Vagina (tissue), 2 donors: Measurements from ENCODE around the gene PRSS33. TPM values are rescaled to one million over a fixed set of nuclear protein-coding genes. Genes with fewer than 3 reads are reported as not detected.

Experiments
- DNase-seq, 2 donors: peaks; one replicate each; pipeline ENCODE4 v3.0.0-alpha.2; 2017; ENCODE audit errors: extremely low spot score in 2 of 2
- H3K27ac ChIP-seq: fragments of 200-600 bp; sonication (generic); one replicate; pipeline ENCODE4 v1.5.1; 2019
- H3K27me3 ChIP-seq: fragments of 200-600 bp; sonication (generic); one replicate; pipeline ENCODE4 v1.5.1; 2019
- H3K36me3 ChIP-seq, 2 donors: fragments of 200-600 bp; sonication (generic); one replicate each; pipeline ENCODE4 v1.5.1; 2017 to 2019
- H3K4me1 ChIP-seq: fragments of 200-600 bp; sonication (generic); one replicate; pipeline ENCODE4 v1.5.1; 2019
- H3K4me3 ChIP-seq, 2 donors: fragments of 200-600 bp; sonication (generic); 1 replicate in 1 of 2; 2 replicates in 1 of 2; pipeline ENCODE4 v1.5.1; 2016 to 2019
- H3K9me3 ChIP-seq: fragments of 200-600 bp; sonication (generic); one replicate; pipeline ENCODE4 v1.5.1; 2019
- POLR2A ChIP-seq, 2 donors: fragments of 450-650 bp; IDR thresholded peaks; one replicate each; pipeline ENCODE4 v1.6.1; 2017; ENCODE audit warnings: antibody characterized with exemption in 2 of 2, mild to moderate bottlenecking in 2 of 2, moderate library complexity in 2 of 2
- POLR2AphosphoS5 ChIP-seq, 2 donors: sonication (generic); formaldehyde crosslinking; IDR thresholded peaks; one replicate each; pipeline ENCODE4 v1.9.0; 2017; ENCODE audit warnings: antibody characterized with exemption in 2 of 2, mild to moderate bottlenecking in 2 of 2, low read depth in 1 of 2; ENCODE audit not compliant: insufficient read depth in 1 of 2
- intact Hi-C: fragments of 100-400 bp; cut with DNase I; formaldehyde crosslinking; loops from one replicate; pipeline ENCODE4 v1.15.1; 2023
- total RNA-seq: library from RNA; depleted of rRNA; stranded (reverse); fragments of >200 nt; gene quantifications from one replicate; pipeline ENCODE4 v1.2.3, GENCODE V29; 2016
- TF ChIP-seq, protein P1 (sequence below), 3 experiments: fragments of 450-650 bp in 2 of 3; fragments of 200-600 bp in 1 of 3; sonication (generic) in 1 of 3; IDR thresholded peaks; one replicate each; pipeline ENCODE4 v1.5.1; 2017 to 2019; ENCODE audit warnings: antibody characterized with exemption in 3 of 3, mild to moderate bottlenecking in 2 of 3, moderate library complexity in 2 of 3

The PRSS33 gene
- total RNA-seq, 1 donor from 2014 or later: not detected

DNA sequence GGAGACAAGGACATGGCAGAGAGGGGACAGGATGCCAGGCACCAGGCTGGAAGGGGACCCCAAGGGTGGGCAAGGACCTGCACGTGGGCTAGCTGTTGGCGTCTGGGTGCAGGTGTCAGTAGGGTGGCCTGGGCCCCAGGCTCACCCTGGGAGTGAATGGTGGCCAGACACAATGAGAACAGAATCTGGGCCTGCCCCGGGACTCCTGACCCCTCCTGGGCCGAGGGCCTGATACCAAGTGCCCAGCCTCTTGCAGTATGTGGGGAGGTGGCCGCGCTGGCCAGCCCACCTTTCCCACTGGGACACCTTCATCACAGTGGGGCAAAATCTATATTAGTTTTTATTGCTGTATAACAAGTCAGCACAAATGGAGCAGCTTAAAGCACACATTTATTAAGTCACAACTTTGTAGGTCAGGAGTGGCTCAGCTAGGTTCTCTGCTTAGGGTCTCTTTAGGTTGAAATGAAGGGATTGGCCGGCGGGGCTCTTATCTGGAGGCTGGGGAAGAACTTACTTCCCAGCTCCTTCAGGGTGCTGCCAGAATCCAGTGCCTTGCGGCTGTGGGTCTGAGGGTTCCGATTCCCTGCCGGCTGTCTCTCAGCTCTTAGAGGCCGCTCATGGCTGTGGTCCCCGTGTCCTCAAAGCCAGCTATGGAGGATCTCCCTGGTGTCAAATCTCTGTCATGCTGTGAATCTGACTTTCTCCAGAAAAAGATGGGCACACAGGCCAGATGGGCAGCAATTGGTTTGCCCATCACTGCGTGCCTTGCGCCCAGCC lies 3.6 kb downstream of the PRSS33 start:
- intact Hi-C loops: no loop called here
- DNase-seq: no peak
- Histone ChIP-seq H3K27me3 (no peaks in the 10 kb centered on the region), H3K36me3 (no peaks in the 10 kb centered on the region), H3K4me1 (peaks cover 16% of the 10 kb centered on the region), H3K4me3 (no peak overlapping the region), H3K9me3 (no peaks in the 10 kb centered on the region), H3K27ac (no peak overlapping the region)
- TF ChIP-seq, protein P1, sequence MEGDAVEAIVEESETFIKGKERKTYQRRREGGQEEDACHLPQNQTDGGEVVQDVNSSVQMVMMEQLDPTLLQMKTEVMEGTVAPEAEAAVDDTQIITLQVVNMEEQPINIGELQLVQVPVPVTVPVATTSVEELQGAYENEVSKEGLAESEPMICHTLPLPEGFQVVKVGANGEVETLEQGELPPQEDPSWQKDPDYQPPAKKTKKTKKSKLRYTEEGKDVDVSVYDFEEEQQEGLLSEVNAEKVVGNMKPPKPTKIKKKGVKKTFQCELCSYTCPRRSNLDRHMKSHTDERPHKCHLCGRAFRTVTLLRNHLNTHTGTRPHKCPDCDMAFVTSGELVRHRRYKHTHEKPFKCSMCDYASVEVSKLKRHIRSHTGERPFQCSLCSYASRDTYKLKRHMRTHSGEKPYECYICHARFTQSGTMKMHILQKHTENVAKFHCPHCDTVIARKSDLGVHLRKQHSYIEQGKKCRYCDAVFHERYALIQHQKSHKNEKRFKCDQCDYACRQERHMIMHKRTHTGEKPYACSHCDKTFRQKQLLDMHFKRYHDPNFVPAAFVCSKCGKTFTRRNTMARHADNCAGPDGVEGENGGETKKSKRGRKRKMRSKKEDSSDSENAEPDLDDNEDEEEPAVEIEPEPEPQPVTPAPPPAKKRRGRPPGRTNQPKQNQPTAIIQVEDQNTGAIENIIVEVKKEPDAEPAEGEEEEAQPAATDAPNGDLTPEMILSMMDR (IDR thresholded peaks at IDR 0.05): no peak
- TF ChIP-seq POLR2AphosphoS5 (IDR thresholded peaks at IDR 0.05; ENCODE audit: insufficient read depth in 1 of 2, low read depth in 1 of 2) (no peak), POLR2A (IDR thresholded peaks at IDR 0.05) (no peak)

- no peaks in the 10 kb centered on the region for H3K27me3 ChIP-seq
- no peaks in the 10 kb centered on the region for H3K36me3 ChIP-seq
- intact Hi-C loops: no loop called here
- no peak for DNase-seq
- no peak overlapping the region for H3K27ac ChIP-seq
- peaks cover 26% of the 10 kb centered on the region for H3K4me1 ChIP-seq
- H3K9me3 ChIP-seq: no peaks in the 10 kb centered on the region
- no peak overlapping the region for H3K4me3 ChIP-seq
- TF ChIP-seq, protein P1 (IDR thresholded peaks at IDR 0.05): no peak
- TF ChIP-seq POLR2A (IDR thresholded peaks at IDR 0.05): no peak
- no peak for TF ChIP-seq POLR2AphosphoS5 (IDR thresholded peaks at IDR 0.05; ENCODE audit: insufficient read depth in 1 of 2, low read depth in 1 of 2)
These were observed 4.6 kb downstream of the PRSS33 start for GRCh38 chr16:2782583-2783351.

DNA sequence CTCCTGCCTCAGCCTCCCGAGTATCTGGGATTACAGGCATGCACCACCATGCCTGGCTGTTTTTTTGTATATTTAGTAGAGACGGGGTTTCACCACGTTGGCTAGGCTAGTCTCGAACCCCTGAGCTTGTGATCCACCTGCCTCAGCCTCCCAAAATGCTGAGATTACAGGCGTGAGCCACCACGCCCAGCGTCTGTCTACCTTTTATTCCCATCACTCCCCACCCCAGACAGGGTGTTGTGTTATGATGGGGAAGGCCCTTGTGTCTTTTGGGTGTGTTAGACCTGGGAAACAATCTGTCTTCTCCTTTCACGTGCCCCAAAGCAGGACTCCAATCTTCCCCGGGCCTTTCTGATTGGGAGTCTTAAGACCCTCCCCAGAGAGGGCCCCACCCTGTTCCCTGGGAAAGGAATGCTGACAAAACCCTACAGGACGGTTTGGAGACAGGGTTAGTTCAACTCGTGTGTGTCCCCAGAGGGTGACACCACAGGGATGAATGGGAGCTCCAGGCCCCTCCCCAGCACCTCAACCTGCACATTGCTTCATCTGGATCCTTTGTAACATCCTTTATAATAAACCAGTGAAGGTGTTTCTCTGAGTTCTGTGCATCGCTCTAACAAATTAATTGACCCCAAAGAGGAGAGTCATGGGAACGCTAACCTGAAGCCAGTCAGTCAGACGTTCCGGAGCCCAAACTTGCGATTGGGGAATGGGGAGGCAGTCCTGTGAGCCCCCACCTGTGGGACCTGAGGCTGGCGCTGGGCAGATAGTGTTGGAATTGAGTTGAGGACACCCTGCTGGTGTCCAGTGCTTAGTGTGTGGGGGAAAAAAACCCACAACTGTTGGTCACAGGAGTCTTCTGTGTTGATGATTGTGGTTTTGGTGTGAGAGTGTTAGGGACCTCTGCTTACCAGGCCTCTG lies 7.1 kb downstream of the PRSS33 start:
- H3K27me3 ChIP-seq: no peaks in the 10 kb centered on the region
- intact Hi-C loops: no loop called here
- peaks cover 35% of the 10 kb centered on the region for H3K4me1 ChIP-seq
- no peak overlapping the region for H3K4me3 ChIP-seq
- H3K27ac ChIP-seq: no peak overlapping the region
- no peak for DNase-seq
- H3K36me3 ChIP-seq: no peaks in the 10 kb centered on the region
- TF ChIP-seq POLR2AphosphoS5 (IDR thresholded peaks at IDR 0.05; ENCODE audit: insufficient read depth in 1 of 2, low read depth in 1 of 2) (no peak), POLR2A (IDR thresholded peaks at IDR 0.05) (no peak)
- TF ChIP-seq, protein P1 (IDR thresholded peaks at IDR 0.05): no peak
- H3K9me3 ChIP-seq: no peaks in the 10 kb centered on the region

DNA sequence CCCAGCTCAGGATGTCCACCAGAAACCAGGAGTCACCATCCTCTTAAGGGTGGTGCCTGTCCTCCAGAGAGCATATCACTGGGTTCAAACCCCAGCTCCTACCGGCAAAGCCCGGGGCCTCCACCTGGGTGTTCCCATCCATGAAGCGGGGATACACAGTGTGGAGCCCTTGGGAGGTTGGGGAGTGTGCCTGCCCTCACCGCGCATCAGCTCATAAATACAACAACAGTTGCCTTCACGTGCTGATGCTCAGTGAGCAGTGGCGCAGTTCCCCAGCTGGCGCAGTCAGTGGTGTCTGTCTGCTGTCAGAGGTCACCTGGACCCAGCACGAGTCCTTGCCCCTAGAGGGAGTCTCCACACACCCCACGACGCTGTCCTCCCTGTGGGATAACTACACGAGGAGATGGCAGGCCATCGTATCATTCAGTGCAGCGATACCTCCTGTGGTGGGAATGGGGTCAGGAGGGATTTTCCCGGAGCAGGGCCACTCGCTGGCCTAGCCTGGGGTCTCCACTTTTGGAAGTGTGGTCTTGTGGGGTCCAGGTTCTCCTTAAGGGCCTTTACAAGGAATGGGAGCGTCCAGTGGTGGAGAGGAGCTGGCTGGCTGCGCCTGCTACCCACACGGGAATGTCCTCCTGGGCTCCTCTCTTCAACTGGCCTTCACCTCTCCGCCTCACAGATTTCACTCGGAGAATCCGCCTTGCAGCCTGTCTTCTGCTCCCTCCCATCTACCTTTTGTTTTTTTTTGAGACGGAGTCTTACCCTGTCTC lies 8.0 kb downstream of the PRSS33 start:
- H3K27ac ChIP-seq: no peak overlapping the region
- H3K4me1 ChIP-seq: peaks cover 36% of the 10 kb centered on the region
- TF ChIP-seq, protein P1 (IDR thresholded peaks at IDR 0.05): no peak
- TF ChIP-seq POLR2AphosphoS5 (IDR thresholded peaks at IDR 0.05; ENCODE audit: insufficient read depth in 1 of 2, low read depth in 1 of 2): no peak
- no peak for TF ChIP-seq POLR2A (IDR thresholded peaks at IDR 0.05)
- no peak for DNase-seq
- no peak overlapping the region for H3K4me3 ChIP-seq
- H3K36me3 ChIP-seq: peaks cover 0 to 7% of the 10 kb centered on the region in 2 donors
- intact Hi-C loops: no loop called here
- H3K27me3 ChIP-seq: no peaks in the 10 kb centered on the region
- H3K9me3 ChIP-seq: no peaks in the 10 kb centered on the region
